HTR-8/SVneo (cell line): Measurements from ENCODE around the gene SLC6A16.
A peak's percentile ranks its signal among the peaks of the same experiment; 100 is the strongest.
"Not testable (repeated sequence)": the region's sequence is repeated elsewhere in the genome, so short reads cannot be mapped to it uniquely, and the experiment has no call there.

Experiments used
- DNase-seq: peaks from one replicate; pipeline ENCODE4 v3.0.0; 2011; ENCODE audit warnings: low spot score, mixed read lengths; ENCODE audit not compliant: insufficient read length
- FAIRE-seq: peaks from 2 replicates; lab custom pipeline; 2011; peaks lifted over from hg19 to GRCh38; lab: Jason Lieb, UNC

The SLC6A16 gene

GRCh38 chr19:49324801-49325576, at the start of gene SLC6A16:
SLC6A16 (minus strand) TSS chr19:49325191; CDS start chr19:49311347, 13,844 bp downstream.
- DNase-seq = no peak
- FAIRE-seq = no peak

- DNase-seq, FAIRE-seq: not testable (repeated sequence)
These were observed 48.2 kb upstream of the SLC6A16 start for GRCh38 chr19:49373174-49373573.

GRCh38 chr19:49371184-49371583, 46.2 kb upstream of the SLC6A16 start:
- no peak for DNase-seq
- FAIRE-seq = no peak

- FAIRE-seq (no peak), DNase-seq (no peak)
These were observed 43.8 kb upstream of the SLC6A16 start for GRCh38 chr19:49368711-49369358.

GRCh38 chr19:49366110-49366509, 41.1 kb upstream of the SLC6A16 start:
- FAIRE-seq = no peak
- DNase-seq = no peak

GRCh38 chr19:49364083-49364737, 39.2 kb upstream of the SLC6A16 start:
- FAIRE-seq (no peak), DNase-seq (no peak)

- DNase-seq (peak; percentile 96), FAIRE-seq (peak; percentile 99)
These were observed 38.5 kb upstream of the SLC6A16 start, which contains the start of gene DKKL1 for GRCh38 chr19:49363268-49364082. DKKL1 (plus strand) TSS chr19:49363877; CDS start chr19:49363999, 122 bp downstream.

GRCh38 chr19:49362929-49363267, 37.9 kb upstream of the SLC6A16 start:
- DNase-seq (peak; percentile 29), FAIRE-seq (no peak)

- DNase-seq (peak; percentile 66), FAIRE-seq (no peak)
These were observed 37.3 kb upstream of the SLC6A16 start, which contains the start of gene TEAD2 for GRCh38 chr19:49362048-49362928. TEAD2 (minus strand) TSS chr19:49362416; CDS start chr19:49360075, 2,341 bp downstream.

GRCh38 chr19:49361438-49362047, 36.6 kb upstream of the SLC6A16 start:
- FAIRE-seq (no peak), DNase-seq (peak; percentile 76)

- FAIRE-seq = no peak
These were observed 35.1 kb upstream of the SLC6A16 start for GRCh38 chr19:49359851-49360820.

GRCh38 chr19:49357186-49357585, 32.2 kb upstream of the SLC6A16 start:
- DNase-seq (no peak), FAIRE-seq (no peak)

More at GRCh38 chr19:49359851-49360820, 35.1 kb upstream of the SLC6A16 start:
- DNase-seq = no peak

GRCh38 chr19:49356382-49356781, 31.4 kb upstream of the SLC6A16 start:
- no peak for DNase-seq
- no peak for FAIRE-seq

- DNase-seq (no peak), FAIRE-seq (no peak)
These were observed 30.9 kb upstream of the SLC6A16 start for GRCh38 chr19:49355909-49356353.

- FAIRE-seq (no peak), DNase-seq (no peak)
These were observed 24.6 kb upstream of the SLC6A16 start for GRCh38 chr19:49349567-49349966.

- no peak for FAIRE-seq
- no peak for DNase-seq
These were observed 23.6 kb upstream of the SLC6A16 start for GRCh38 chr19:49348305-49349189.
